OCI-LY1 (cell line): ENCODE results near the gene KANTR.

Source experiments
- H2AFZ ChIP-seq: fragments of 200-600 bp; sonication (generic), shearing (Covaris generic); 2 replicates; pipeline ENCODE4 v1.6.0; 2014; ENCODE audit warnings: antibody characterized with exemption, mild to moderate bottlenecking, low read length
- H3F3A ChIP-seq: fragments of 200-600 bp; sonication (generic), shearing (Covaris generic); 2 replicates; pipeline ENCODE4 v1.6.0; 2014; ENCODE audit warnings: mild to moderate bottlenecking, antibody characterized with exemption, low read length, moderate library complexity; ENCODE audit not compliant: insufficient read depth
- H3K27ac ChIP-seq: fragments of 200-600 bp; sonication (generic); 2 replicates; pipeline ENCODE4 v1.5.1; 2014; ENCODE audit warnings: low read length, mixed run types, mild to moderate bottlenecking, low read depth; ENCODE audit not compliant: poor library complexity, severe bottlenecking
- H3K27me3 ChIP-seq: fragments of 200-600 bp; sonication (generic); 2 replicates; pipeline ENCODE4 v1.6.0; 2014; ENCODE audit warnings: antibody characterized with exemption, mild to moderate bottlenecking, low read length, moderate library complexity; ENCODE audit not compliant: insufficient read depth
- H3K36me3 ChIP-seq: fragments of 200-600 bp; sonication (generic); 2 replicates; pipeline ENCODE4 v1.6.1; 2014; ENCODE audit warnings: mild to moderate bottlenecking, antibody characterized with exemption, low read length, moderate library complexity, mixed read lengths; ENCODE audit not compliant: insufficient read depth
- H3K4me1 ChIP-seq: fragments of 200-600 bp; sonication (generic); 2 replicates; pipeline ENCODE4 v1.5.1; 2014; ENCODE audit warnings: mild to moderate bottlenecking, low read length, moderate library complexity; ENCODE audit not compliant: insufficient read depth, severe bottlenecking
- H3K4me2 ChIP-seq: fragments of 200-600 bp; sonication (generic), shearing (Covaris generic); 2 replicates; pipeline ENCODE4 v1.6.1; 2014; ENCODE audit warnings: low read length
- H3K4me3 ChIP-seq: fragments of 200-600 bp; sonication (generic); 2 replicates; pipeline ENCODE4 v1.5.1; 2014; ENCODE audit warnings: low read length, low read depth, mild to moderate bottlenecking, mixed read lengths; ENCODE audit not compliant: poor library complexity, severe bottlenecking
- H3K79me2 ChIP-seq: fragments of 200-600 bp; shearing (Covaris generic); 2 replicates; pipeline ENCODE4 v1.6.1; 2016; ENCODE audit warnings: mixed run types, low read length, mixed read lengths; ENCODE audit not compliant: insufficient read depth
- H3K9ac ChIP-seq: fragments of 200-600 bp; sonication (generic), shearing (Covaris generic); 2 replicates; pipeline ENCODE4 v1.6.1; 2014; ENCODE audit warnings: mild to moderate bottlenecking, low read length, mixed read lengths
- H3K9me2 ChIP-seq: fragments of 200-600 bp; sonication (generic), shearing (Covaris generic); 2 replicates; pipeline ENCODE4 v1.6.1; 2014; ENCODE audit warnings: low read depth, mild to moderate bottlenecking, low read length, mixed read lengths
- H3K9me3 ChIP-seq: fragments of 200-600 bp; shearing (Covaris generic); 2 replicates; pipeline ENCODE4 v1.6.1; 2014; ENCODE audit warnings: low read length, mixed read lengths
- H4K20me1 ChIP-seq: fragments of 200-600 bp; sonication (generic), shearing (Covaris generic); 2 replicates; pipeline ENCODE4 v1.6.0; 2016; ENCODE audit warnings: mild to moderate bottlenecking, low read length; ENCODE audit not compliant: insufficient read depth
- CTCF ChIP-seq: fragments of 200-600 bp; sonication (generic), shearing (Covaris generic); IDR thresholded peaks from 2 replicates; pipeline ENCODE4 v1.5.1; 2017; ENCODE audit warnings: mild to moderate bottlenecking, antibody characterized with exemption, low read length, moderate library complexity, mixed read lengths
- EZH2 ChIP-seq: fragments of 200-600 bp; sonication (generic), shearing (Covaris generic); IDR thresholded peaks from 2 replicates; pipeline ENCODE4 v1.8.0; 2017; ENCODE audit warnings: borderline replicate concordance, mixed run types, mild to moderate bottlenecking, antibody characterized with exemption, low read length, moderate library complexity, mixed read lengths

Gene KANTR

DNA sequence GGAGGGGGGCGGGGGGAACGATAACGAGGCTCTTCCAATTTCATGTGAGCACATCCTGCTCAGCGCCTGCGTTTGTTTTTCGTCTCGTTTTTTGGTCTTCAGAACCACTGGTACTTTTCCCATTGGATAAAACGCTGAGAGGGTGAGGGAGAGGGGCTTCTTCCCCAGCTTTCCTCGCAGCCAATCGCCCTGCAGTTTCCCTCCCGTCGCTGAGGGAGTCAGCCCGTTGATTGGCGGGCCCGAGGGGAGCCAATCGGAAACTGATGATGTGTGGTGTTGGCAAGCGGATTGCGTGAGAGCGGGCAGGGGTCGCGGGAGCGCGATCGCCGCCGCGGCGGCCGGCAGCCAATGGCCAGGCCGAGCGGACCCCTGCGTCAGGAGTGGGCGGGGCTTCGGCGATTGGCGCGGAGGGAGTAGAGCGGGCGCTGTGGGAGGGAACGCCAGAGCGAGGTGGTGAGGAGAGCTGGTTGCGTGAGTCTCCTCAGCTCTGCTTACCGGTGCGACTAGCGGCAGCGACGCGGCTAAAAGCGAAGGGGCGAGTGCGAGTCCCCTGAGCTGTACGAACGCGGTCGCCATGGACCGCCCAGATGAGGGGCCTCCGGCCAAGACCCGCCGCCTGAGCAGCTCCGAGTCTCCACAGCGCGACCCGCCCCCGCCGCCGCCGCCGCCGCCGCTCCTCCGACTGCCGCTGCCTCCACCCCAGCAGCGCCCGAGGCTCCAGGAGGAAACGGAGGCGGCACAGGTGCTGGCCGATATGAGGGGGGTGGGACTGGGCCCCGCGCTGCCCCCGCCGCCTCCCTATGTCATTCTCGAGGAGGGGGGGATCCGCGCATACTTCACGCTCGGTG is 11.8 kb upstream of the KANTR start, which contains the start of gene TSPYL2:
TSPYL2 (plus strand) TSS at position 443 of the 848 bp plus-strand sequence; CDS start at position 575, 132 bp downstream.
- Histone ChIP-seq H3K9me3 (no peaks in the 10 kb centered on the region), H3K79me2 (0 out of 2 replicates have a peak, but pooled peaks cover 3% of the 10 kb centered on the region), H4K20me1 (no peaks in the 10 kb centered on the region), H3K4me2 (peak within 1 kb of the TSS; percentile 89), H3K36me3 (peaks cover 34% of the 10 kb centered on the region), H3K9ac (peak within 1 kb of the TSS; percentile 91), H3F3A (no peaks in the 10 kb centered on the region), H2AFZ (no peak within 1 kb of the TSS), H3K9me2 (no peaks in the 10 kb centered on the region), H3K4me3 (peak within 1 kb of the TSS; percentile 96), H3K27me3 (no peaks in the 10 kb centered on the region), H3K27ac (peak within 1 kb of the TSS; percentile 64), H3K4me1 (peaks cover 35% of the 10 kb centered on the region)
- TF ChIP-seq CTCF = no peak
- TF ChIP-seq EZH2 = no peak

DNA sequence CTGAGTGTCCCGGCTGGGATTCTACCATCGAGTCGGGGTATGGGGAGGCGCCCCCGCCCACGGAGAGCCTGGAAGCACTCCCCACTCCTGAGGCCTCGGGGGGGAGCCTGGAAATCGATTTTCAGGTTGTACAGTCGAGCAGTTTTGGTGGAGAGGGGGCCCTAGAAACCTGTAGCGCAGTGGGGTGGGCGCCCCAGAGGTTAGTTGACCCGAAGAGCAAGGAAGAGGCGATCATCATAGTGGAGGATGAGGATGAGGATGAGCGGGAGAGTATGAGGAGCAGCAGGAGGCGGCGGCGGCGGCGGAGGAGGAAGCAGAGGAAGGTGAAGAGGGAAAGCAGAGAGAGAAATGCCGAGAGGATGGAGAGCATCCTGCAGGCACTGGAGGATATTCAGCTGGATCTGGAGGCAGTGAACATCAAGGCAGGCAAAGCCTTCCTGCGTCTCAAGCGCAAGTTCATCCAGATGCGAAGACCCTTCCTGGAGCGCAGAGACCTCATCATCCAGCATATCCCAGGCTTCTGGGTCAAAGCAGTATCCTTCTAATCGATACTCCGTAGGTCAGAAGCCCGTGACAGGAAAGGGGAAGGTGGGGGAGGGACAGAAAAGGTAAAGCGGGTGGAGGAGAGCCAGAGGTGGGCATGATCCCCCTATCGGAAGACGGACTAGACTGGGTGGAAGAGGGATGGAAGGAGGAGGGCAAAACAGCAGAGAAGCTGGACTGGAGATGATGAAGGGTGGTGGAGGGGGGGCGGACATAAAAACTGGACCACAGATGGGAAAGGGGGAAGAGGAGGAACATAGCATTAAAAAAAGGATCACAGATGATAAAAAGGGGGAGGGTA is 10.9 kb upstream of the KANTR start:
- no peak overlapping the region for H2AFZ ChIP-seq
- peaks cover 41% of the 10 kb centered on the region for H3K4me1 ChIP-seq
- no peaks in the 10 kb centered on the region for H3F3A ChIP-seq
- H3K79me2 ChIP-seq = 0 out of 2 replicates have a peak, but pooled peaks cover 3% of the 10 kb centered on the region
- peak overlapping the region; percentile 96 for H3K4me3 ChIP-seq
- peak overlapping the region; percentile 91 for H3K9ac ChIP-seq
- peak overlapping the region; percentile 48 for H3K27ac ChIP-seq
- H3K9me2 ChIP-seq = no peaks in the 10 kb centered on the region
- H3K27me3 ChIP-seq = no peaks in the 10 kb centered on the region
- no peaks in the 10 kb centered on the region for H3K9me3 ChIP-seq
- H4K20me1 ChIP-seq = no peaks in the 10 kb centered on the region
- peak overlapping the region; percentile 89 for H3K4me2 ChIP-seq
- H3K36me3 ChIP-seq = peaks cover 40% of the 10 kb centered on the region
- TF ChIP-seq EZH2 (no peak), CTCF (no peak)

DNA sequence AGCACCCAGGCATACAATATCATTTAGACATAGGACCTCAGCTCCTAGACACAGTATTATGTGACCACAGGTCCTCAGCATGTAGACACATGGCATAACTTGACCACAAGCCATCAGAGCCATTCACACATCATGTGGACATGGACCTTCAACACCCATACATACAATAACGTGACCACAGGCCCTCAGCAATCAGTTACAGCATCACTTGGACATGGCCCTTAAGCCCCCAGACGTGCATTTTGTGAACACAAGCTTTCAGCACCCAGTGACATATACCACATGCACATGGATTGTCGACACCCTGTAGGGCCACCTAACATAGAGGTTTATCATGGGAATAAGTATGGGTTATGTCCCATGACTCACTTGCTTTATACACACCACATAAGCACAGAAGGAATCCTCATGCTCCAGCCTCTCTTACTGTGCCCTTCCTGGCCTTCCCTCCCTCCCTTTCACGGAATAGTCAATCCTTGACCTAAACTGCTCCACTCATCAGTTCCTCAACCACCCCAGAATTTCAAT is 9.8 kb upstream of the KANTR start:
- peaks cover 44% of the 10 kb centered on the region for H3K36me3 ChIP-seq
- H3K27me3 ChIP-seq = no peaks in the 10 kb centered on the region
- H3K4me2 ChIP-seq = peak overlapping the region; percentile 89; the same call in 1 of the 2 replicates
- H3K9me3 ChIP-seq = no peaks in the 10 kb centered on the region
- TF ChIP-seq CTCF (no peak), EZH2 (no peak)
- no peak overlapping the region for H2AFZ ChIP-seq
- no peaks in the 10 kb centered on the region for H4K20me1 ChIP-seq
- no peaks in the 10 kb centered on the region for H3F3A ChIP-seq
- H3K4me3 ChIP-seq = peak overlapping the region; percentile 96
- 0 out of 2 replicates have a peak, but pooled peaks cover 3% of the 10 kb centered on the region for H3K79me2 ChIP-seq
- H3K27ac ChIP-seq = no peak overlapping the region
- peaks cover 50% of the 10 kb centered on the region for H3K4me1 ChIP-seq
- H3K9me2 ChIP-seq = no peaks in the 10 kb centered on the region
- H3K9ac ChIP-seq = no peak overlapping the region
